NCI-H526 (cell line): Measurements from ENCODE around the gene ASH1L.
A peak's percentile ranks its signal among the peaks of the same experiment; 100 is the strongest.
"Not testable (repeated sequence)": the region's sequence is repeated elsewhere in the genome, so short reads cannot be mapped to it uniquely, and the experiment has no call there.

Source experiments
- DNase-seq, 2 experiments: peaks; one replicate each; lab custom pipeline; 2025; lab: John Stamatoyannopoulos, UW

ASH1L gene

DNA sequence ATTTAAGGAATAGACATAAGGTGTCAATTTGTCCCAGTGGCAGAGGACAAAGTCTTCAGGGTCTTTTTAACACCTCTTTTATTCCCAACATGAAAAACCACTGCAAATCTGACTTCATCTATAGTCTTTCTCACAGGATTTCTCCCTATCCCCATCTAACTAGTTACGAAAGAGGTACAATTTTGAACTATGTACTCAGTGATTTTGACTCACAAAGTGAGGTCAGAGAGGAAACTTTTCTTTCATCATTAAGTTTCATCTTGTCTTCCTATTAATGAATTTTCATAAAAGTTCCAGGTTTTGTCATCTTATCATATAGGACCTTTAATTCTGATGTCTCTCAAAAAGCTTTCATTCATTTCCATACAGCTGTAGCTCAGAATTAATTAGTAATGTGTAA lies 63.3 kb downstream of the ASH1L start:
- peak in 1 of 2 experiments; percentile 33 for DNase-seq

DNA sequence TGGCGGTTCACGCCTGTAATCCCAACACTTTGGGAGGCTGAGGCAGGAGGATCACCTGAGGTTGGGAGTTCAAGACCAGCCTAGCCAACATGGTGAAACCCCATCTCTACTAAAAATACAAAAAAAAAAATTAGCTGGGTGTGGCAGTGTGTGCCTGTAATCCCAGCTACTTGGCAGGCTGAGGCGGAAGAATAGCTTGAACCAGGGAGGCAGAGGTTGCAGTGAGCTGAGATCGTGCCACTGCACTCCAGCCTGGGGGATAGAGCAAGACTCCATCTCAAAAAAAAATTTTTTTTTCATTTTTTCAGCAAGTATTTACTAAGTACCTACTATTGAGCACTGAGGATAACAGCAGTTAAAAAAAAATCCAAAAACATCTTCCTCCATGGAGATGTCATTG lies 69.0 kb downstream of the ASH1L start:
- DNase-seq: not testable (repeated sequence)

DNA sequence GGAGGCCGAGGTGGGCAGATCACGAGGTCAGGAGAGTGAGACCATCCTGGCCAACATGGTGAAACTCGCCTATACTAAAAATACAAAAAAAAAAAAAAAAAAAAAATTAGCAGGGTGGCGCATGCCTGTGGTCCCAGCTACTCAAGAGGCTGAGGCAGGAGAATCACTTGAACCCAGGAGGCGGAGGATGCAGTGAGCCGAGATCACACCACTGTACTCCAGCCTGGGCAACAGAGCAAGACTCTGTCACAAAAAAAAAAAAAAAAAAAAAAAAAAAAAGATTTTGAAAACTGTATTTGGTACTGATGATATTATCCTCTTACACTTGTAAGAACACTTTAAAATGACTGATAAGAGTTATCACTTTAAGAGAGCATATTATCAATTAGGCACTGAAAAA lies 74.2 kb downstream of the ASH1L start:
- DNase-seq: not testable (repeated sequence)

DNA sequence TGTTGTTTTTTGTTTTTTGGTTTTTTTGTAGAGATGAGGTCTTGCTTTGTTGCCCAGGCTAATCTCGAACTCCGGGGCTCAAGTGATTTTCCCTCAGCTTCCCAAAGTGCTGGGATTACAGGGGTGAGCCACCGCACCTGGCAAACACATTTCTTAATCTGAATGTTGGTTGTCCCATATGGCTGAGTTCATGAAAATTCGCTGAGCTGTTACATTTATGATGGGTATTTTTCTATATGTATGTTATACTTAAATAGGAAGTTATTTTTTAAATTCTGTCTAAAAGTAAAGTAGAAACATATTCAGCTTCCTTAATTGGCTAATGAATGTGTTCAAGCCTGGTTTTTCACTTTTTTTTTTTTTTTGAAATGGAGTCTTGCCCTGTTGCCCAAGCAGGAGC lies 75.1 kb downstream of the ASH1L start:
- no peak for DNase-seq

DNA sequence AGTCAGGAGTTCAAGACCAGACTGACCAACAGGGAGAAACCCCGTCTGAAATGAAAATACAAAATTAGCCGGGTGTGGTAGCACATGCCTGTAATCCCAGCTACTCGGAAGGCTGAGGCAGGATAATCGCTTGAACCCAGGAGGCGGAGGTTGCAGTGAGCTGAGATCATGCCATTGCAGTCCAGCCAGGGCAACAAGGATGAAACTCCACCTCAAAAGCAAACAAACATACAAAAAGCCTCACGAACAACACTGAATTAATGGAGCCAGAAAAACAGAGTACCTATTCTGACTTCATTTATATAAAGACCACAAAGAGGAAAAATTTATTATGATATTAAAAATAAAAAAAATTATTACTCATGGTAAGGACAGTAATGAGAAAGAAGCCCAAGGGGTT lies 75.7 kb downstream of the ASH1L start:
- DNase-seq: not testable (repeated sequence)

DNA sequence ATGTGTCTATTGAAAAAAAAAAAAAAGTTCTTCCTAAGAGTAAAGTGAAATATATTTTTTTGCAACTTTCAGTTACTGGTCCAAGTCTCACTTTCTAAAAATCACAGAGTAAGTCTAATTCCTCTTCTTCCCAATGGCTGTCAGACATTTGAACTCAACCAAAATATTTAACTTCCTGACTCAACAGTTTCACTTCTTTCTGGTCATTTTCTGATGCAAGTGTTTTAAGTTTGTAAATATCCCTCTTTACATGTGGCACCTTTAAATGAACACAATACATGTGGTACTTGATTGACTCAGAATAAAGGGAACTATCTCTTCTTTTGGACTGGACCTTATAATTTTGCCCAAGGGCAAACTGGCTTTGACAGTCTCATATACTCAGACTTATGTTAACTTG lies 76.7 kb downstream of the ASH1L start:
- DNase-seq: no peak

DNA sequence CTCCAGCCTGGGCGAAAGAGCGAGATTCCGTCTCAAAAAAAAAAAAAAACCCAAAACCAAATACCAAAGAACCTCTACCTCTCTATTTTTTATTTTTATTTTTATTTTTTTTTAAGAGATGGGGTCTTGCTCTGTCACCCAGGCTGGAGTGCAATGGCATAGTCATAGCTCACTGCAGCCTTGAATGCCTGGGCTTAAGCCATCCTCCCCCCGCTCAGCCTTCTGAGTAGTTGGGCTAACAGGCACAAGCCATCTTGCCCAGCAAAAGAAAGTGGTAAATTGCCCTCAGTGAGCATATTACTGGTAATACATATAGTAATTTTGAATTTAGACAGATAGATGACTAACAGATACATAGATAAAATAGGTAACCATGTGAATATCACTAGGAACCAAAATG lies 77.4 kb downstream of the ASH1L start:
- DNase-seq: no peak

DNA sequence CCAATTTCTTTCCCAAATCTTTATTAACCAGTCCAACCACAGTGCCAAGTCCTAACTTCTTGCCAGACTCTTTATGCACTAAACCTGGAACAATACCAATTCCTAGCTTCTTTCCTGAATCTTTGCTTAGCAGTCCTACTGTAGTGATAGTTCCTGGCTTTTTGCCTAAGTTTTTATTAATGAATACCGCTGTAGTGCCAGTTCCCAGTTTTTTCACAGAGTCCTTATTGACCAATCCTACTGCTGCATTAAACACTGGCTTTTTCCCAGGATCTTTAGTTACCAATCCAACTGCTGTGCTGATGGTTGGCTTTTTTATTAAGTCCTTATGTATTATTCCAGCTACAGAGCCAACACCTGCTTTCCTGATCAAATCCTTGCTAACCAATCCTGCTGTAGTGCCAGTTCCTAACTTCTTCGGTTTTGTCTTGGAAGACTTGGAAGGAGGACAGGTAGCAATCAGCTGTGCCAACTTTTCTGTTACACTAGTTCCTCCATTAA lies 80.8 kb downstream of the ASH1L start:
- DNase-seq: no peak

DNA sequence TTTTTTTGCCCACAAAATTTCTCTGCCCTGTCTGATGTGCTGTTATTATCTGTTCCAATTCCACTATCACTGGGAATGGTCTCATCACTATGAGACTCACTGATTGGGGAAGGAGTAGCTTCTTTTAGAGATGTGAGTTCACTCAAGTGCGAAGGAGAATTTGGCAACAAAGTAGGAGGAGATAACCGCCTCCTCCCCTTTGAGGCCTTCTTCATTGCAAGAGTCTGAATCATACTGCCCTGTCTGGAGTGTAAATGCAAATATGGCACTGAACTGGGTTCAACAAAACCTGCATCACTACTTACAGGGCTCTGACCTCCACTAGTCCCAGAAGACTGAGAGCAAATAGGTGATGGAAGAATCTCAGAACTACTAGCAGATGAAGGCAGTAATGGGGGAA lies 83.4 kb downstream of the ASH1L start:
- DNase-seq: no peak

DNA sequence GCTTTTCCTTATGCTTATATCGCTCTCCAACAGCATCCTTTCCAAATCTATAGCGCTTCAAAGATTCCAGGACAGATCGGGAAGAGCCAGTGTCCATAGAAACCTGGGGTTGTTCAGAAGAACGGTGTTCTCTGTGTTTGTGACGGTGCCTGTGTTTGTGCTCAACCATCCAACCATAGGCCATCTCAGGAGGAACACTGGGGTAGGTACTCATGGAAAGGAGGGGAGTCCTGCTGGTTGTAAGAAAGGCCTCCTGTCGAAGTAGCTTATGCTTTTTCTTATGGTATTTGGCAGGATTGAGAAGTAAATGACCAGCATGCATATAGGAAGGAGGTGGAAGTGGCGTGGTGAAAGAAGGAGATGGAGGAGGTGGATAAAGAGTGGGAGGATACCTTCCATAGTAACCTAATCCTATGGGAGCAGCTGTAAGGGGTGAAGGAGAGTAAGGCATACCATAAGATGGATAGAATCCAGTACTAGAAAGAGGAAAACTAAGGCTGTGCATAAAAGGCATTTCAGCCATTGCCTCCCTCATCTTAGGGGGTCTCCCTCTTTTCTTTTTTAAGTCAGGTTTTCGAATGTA lies 84.2 kb downstream of the ASH1L start:
- DNase-seq: no peak

DNA sequence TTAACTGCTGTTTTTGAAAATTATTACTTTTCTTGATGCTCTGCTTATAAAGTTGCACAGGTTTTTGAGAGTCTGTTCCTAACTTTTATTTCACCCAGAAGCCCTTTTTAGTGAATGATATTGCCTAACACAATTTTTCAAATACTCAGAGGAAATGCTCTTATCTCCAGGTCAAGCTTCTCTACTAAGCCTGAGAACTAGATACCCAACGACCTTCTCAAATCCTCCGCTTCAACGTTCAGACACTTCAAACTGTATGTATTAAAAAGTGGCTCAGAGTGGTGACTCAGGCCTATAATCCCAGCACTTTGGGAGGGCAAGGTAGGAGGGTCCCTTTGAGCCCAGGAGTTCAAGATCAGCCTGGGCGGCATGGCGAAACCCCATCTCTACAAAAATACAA lies 88.5 kb downstream of the ASH1L start:
- no peak for DNase-seq

DNA sequence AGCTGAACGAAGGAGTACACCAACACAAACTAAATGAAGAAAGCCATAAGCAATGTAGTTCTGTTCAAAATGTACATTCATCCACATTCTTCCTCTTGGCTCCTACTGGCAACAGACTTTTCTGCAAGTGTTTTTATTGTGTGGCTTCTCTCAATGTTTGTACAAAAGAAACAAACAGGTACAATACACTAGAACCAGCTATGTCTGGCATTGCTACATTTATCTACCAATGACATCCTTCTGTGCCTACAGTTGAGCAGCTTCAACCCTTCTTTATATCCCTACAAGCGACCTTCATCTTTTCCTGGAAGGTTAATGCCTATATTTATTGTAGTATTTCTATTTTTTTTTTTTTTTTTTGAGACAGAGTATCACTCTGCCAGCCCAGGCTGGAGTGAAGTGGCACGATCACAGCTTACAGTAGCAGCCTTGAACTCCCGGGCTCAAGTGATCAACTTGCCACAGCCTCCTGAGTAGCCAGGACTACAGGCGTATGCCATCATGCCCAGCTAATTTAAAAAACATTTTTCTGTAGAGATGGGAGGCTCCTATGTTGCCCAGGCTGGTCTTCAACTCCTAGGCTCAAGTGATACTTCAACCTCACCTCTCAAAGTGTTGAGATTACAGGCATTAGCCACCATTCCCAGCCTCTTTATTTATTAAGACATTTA lies 89.3 kb downstream of the ASH1L start:
- DNase-seq: no peak

DNA sequence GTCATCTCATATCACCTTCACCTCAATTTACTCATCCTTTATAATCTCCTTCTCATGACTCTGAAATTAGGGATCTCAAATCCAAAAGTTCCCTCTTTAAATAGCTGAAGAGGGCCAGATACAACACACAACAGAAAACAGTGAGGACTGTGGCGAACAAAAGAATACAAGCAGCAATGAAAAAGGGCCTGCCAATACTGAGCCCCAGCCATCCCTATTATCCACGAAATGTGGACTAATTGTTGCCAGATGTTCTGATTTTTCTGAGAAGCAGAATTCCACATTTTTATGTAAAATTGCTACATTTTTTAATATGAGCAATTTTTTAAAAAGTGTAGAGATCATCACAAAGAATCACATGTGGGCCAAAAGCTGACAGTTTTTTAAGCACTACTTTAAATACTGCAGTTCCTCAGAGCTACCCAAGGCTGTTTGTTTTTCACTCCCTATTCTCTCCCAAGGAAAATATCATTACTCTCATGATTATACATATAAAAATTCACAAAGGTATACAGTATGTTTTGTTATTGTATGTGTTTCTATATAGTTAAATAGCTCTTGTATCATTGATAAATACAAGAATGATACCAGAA lies 90.0 kb downstream of the ASH1L start:
- no peak for DNase-seq

DNA sequence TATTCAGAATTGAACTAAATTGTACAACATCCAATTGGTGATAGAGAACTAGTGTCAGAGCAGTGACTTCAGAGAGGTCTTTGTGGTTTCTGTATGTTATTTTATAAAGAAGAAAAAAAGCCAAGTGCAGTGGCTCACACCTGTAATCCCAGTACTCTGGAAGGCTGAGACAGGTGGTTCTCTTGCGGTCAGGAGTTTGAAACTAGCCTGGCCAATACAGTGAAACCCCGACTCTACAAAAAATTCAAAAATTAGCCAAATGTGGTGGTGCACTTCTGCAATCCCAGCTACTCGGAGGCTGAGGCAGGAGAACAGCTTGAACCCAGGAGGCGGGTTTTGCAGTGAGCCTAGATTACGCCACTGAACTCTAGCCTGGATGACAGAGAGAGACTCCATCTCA lies 90.7 kb downstream of the ASH1L start:
- no peak for DNase-seq

DNA sequence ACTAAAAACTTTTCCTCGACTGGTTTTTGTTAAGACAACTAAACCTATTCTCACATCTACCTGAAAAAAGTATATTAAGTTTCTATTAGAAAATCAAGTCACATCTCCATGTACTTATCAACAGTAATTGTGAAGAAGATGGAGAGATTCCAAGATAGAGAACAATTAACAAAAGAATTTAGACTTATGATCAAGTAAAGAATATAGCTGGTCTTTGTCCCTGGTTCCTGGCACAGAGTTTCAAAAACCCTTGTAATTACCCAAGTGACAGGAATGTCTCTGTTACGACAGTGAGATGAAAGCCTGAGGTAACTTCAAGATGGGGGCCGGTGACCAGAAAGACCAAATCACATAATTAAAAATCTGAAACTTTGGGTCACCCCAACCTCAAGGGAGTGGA lies 91.6 kb downstream of the ASH1L start:
- no peak for DNase-seq

DNA sequence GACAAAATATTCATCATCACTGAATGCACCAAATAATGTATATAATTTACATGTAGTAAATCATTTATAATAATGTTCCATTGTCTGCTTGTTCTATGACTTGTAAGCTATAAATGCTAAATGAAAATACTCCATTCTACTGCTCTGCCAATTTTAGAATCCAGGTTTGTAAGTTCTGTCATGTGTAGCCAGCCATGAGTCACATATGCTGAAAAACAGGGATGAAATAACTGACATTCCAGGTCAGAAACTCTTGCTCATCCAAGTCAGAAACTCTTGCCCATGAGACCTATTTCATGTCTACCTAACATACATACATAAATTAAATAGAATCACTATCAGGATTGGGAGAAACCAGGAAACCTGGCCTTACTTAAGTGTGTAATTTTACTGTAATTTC lies 95.6 kb downstream of the ASH1L start:
- DNase-seq: no peak

DNA sequence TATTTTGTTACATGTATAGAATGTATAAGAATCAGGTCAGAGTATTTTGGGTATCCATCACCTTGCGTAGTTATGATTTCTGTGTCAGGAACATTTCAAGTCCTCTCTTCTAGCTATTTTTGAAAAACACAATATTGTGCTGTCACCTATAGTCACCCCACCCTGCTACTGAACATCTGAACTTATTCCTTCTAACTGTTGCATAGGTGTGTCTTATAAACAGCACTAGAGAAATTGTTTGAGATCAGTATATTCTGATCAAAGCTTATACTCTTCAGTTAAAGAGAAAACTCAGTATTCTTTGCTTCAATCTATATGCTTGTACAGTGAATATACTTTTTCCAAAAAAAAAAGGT lies 96.0 kb downstream of the ASH1L start:
- no peak for DNase-seq

DNA sequence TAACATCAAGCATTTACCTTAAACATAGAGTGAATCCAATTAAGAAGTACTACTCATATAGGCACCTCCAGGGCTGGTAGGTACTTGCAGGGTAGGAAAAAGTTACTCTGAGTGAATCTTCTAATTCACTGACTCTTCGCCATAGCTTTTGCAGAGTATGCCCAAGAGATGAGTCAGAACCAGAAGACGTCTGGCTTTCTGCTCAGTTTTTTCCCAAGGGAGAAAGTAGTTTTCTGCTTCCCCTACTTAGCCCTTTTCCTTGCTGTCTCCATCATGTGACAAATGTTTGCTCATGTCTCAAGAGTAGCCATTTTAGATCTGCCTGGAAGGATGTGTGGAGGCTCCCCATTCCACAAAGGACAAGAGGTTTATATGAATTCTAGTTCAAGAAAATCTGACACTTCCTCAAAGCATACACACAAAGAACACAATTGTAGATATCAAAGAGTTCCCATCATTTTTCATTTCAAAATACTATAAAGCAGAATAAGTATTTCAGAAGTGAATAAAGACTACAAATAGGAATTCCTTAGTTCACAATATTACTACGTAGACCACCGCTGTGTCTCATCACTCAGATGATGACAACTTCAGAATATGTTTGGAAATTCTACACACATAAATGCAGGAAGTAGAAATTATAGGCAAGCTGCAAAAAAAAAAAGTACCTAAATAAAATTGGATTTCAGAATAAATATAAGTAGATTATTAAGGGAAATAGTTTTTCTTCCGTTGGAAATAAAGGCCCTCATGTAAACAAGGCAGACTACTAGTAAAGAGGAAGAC lies 98.5 kb downstream of the ASH1L start:
- no peak for DNase-seq

DNA sequence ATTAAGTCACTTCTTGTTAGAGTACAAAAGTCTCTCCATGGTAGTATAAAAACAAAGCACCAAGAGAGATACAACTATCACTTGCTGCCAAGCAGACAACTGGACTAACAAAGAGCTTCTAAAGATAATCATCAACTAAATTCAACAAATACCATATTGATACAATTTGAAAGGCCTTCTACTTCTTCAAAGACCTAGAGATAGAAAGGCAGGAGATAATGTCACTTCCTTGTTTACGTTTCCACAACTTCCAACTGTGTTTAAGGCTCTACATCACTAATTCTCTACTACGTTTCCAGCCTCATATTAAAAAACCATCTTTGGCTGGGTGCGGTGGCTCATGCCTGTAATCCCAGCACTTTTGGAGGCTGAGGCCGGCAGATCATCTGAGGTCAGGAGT lies 104.5 kb downstream of the ASH1L start:
- DNase-seq: no peak

DNA sequence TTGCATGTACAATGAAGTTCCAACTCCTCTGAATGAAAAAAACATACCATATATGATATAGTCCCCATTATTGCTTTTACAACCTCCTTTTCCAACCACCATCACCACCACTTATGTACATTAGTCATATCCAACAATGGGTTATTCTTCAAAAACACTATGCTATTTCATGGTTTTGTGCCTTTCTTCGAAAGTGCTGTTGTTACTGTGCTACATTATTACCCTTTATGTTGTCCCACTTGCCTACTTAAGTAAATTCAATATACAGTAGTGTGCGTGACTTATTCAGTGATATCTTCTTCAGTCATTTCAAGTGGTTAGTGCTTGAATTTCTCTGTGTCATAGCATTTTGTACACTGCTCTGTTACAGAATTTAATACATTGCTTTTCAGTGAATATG lies 105.3 kb downstream of the ASH1L start:
- DNase-seq: no peak

DNA sequence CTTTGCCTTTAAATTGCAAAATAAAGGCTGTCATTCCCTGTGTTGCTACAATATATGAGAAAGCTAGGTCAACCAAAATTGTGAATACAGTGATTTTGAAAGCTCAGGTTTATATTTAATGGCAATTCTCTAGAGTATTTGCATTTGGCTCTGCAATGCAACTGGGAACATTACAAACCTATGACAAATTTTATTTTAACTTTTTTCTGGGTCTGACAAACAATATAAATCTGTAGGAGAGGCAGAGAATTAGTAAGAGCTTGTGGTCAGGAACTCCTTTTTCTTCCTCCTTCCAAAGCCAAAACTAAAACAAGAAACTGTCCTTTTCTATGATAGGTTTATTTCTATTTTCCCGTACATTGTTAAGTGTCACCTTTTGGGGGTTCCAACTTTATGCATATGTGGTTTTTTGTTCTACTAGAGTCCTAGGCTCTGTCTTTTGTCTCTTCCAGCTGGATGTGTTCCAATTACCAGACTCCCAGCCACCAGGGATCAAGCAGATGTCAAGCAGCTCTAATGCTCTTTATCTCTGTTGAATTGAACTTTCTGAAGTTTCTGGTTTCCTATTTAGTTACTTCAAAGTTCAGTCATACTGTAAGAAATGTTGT lies 106.9 kb downstream of the ASH1L start:
- DNase-seq: no peak

DNA sequence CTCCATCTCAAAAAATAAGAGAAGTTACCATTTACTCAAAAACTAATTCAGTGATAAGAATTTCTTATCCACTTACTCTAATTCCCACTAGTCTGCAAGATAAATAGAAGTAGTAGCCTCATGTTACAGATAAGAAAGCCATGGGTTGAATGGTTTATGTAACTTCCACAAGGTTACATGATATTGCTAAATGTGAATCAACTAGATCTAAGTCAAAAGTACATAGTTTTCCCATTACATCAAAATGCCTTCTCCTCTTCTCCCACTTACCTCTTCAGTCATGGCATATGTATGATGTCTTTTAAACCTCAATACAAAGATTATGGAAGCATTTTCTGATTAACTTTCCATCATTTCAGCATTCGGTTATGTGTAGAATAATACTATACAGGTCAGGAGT lies 108.5 kb downstream of the ASH1L start:
- no peak for DNase-seq

DNA sequence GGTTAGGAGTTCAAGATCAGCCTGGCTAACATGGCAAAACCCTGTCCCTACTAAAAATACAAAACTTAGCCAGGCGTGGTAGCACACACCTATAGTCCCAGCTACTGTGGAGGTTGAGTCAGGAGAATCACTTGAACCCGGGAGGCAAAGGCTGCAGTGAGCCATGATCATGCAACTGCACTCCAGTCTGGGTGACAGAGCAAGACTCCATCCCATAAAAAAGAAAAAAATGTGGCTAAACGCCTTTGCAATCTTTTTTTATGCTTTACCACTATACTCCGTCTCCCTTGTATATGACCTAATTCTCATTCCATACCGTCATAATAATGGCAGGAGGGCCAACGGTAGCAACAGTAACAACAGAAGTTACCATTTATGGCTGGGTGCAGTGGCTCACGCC lies 109.5 kb downstream of the ASH1L start:
- DNase-seq: no peak
